WTC11 (cell line): ENCODE data around the gene ZNF664.

Experiments
- CREB1 ChIP-seq: sonication (generic); formaldehyde crosslinking; IDR thresholded peaks from 2 replicates; pipeline ENCODE4 v1.8.0; 2023; ENCODE audit warnings: mild to moderate bottlenecking, missing genetic modification reagents
- ZNF671 ChIP-seq: fragments of 250-450 bp; sonication (Bioruptor Pico); IDR thresholded peaks from 2 replicates; pipeline ENCODE4 v1.8.0; 2021; ENCODE audit warnings: mild to moderate bottlenecking
- TF ChIP-seq, protein P1 (sequence below): fragments of 200-600 bp; IDR thresholded peaks from 2 replicates; pipeline ENCODE4 v1.8.0; 2022; ENCODE audit warnings: antibody characterized with exemption

DNA sequence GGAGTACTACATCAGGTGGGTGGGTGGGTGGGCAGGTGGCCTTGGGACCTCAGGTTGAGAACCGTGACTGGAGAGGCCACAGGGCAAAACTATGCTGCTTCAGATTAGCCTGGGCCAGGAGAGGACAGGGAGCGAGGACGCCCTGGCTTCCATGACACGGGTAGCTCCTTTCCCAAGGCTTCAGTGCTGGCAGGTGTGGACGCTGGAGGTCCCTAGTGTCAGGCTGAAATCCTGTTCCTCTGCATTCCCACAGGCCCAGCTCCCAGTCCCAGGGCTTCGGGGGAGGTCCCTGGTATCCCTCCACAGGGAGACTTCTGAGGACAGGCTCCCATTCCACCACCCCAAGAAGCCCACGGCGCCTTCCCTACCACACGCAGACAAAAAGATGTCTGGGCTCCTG, 32.0 kb upstream of the ZNF664 start:
- TF ChIP-seq, protein P1, sequence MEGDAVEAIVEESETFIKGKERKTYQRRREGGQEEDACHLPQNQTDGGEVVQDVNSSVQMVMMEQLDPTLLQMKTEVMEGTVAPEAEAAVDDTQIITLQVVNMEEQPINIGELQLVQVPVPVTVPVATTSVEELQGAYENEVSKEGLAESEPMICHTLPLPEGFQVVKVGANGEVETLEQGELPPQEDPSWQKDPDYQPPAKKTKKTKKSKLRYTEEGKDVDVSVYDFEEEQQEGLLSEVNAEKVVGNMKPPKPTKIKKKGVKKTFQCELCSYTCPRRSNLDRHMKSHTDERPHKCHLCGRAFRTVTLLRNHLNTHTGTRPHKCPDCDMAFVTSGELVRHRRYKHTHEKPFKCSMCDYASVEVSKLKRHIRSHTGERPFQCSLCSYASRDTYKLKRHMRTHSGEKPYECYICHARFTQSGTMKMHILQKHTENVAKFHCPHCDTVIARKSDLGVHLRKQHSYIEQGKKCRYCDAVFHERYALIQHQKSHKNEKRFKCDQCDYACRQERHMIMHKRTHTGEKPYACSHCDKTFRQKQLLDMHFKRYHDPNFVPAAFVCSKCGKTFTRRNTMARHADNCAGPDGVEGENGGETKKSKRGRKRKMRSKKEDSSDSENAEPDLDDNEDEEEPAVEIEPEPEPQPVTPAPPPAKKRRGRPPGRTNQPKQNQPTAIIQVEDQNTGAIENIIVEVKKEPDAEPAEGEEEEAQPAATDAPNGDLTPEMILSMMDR, result no peak
- TF ChIP-seq CREB1 (no peak), ZNF671 (no peak)
